Endodermal cell (in vitro differentiated cells): Measurements from ENCODE around the gene SGMS1. TPM values are rescaled to one million over a fixed set of nuclear protein-coding genes. Genes with fewer than 3 reads are reported as not detected.

ENCODE experiments used
- DNase-seq: peaks from one replicate; pipeline ENCODE4 v3.0.0-alpha.2; 2017
- H3K27ac ChIP-seq: 2 replicates; pipeline ENCODE4 v1.5.1; 2013; ENCODE audit warnings: mild to moderate bottlenecking, low read depth, low read length, moderate library complexity
- H3K27me3 ChIP-seq: 2 replicates; pipeline ENCODE4 v1.6.1; 2013; ENCODE audit warnings: mild to moderate bottlenecking, low read length, moderate library complexity; ENCODE audit not compliant: insufficient read depth, control insufficient read depth, poor library complexity, severe bottlenecking
- H3K36me3 ChIP-seq: 2 replicates; pipeline ENCODE4 v1.7.0; 2013; ENCODE audit warnings: mild to moderate bottlenecking, low read length, moderate library complexity; ENCODE audit not compliant: control insufficient read depth, insufficient read depth
- H3K4me1 ChIP-seq: one replicate; pipeline ENCODE4 v1.7.0; 2013; ENCODE audit warnings: low read length; ENCODE audit not compliant: control insufficient read depth, insufficient read depth
- H3K4me3 ChIP-seq: 2 replicates; pipeline ENCODE4 v1.5.1; 2013; ENCODE audit warnings: mild to moderate bottlenecking, low read length, moderate library complexity
- H3K9ac ChIP-seq: 2 replicates; pipeline ENCODE4 v1.6.1; 2013; ENCODE audit warnings: mild to moderate bottlenecking, low read length, moderate library complexity; ENCODE audit not compliant: poor library complexity, severe bottlenecking; ENCODE audit errors: extremely low read depth
- H3K9me3 ChIP-seq: 2 replicates; pipeline ENCODE4 v1.6.1; 2013; ENCODE audit warnings: mild to moderate bottlenecking, low read length, moderate library complexity; ENCODE audit not compliant: control insufficient read depth
- H3K27ac Mint-ChIP-seq: 2 replicates; pipeline ENCODE4 v1.8.0; 2020; ENCODE audit warnings: mixed read lengths
- H3K27me3 Mint-ChIP-seq: 2 replicates; pipeline ENCODE4 v1.8.0; 2021; ENCODE audit warnings: mild to moderate bottlenecking, mixed read lengths; ENCODE audit not compliant: insufficient read depth
- H3K36me3 Mint-ChIP-seq: 2 replicates; pipeline ENCODE4 v1.8.0; 2020; ENCODE audit warnings: low read depth, mixed read lengths
- H3K4me1 Mint-ChIP-seq: 2 replicates; pipeline ENCODE4 v1.8.0; 2020; ENCODE audit warnings: mixed read lengths
- H3K4me3 Mint-ChIP-seq: 2 replicates; pipeline ENCODE4 v1.8.0; 2020; ENCODE audit warnings: mild to moderate bottlenecking, moderate library complexity, mixed read lengths
- H3K9me3 Mint-ChIP-seq: 2 replicates; pipeline ENCODE4 v1.8.0; 2020; ENCODE audit warnings: mild to moderate bottlenecking, mixed read lengths
- WGBS, 2 experiments: methylation state at CpG; one replicate each; pipeline versions ENCODE4 v1.1.5 to v1.1.7; 2013; ENCODE audit warnings: missing lambda C conversion rate in 2 of 2, mixed read lengths in 1 of 2; ENCODE audit not compliant: insufficient coverage in 1 of 2, insufficient read length in 1 of 2; 5-methylcytosine and 5-hydroxymethylcytosine counted together
- total RNA-seq, 2 donors: library from RNA; stranded (reverse); fragmentation: NEBNext Ultra II Directional in 1 of 2; extraction: Animal tissue kit (Norgen Biotek cat#: 25700) in 1 of 2; gene quantifications; 2 replicates in 1 of 2; 3 replicates in 1 of 2; pipeline ENCODE4 v1.2.1, GENCODE V29; 2021
- TF ChIP-seq, protein P1 (sequence below): fragments of 200-600 bp; sonication (generic); conservative IDR thresholded peaks from 2 replicates; pipeline ENCODE4 v1.5.0; 2021; ENCODE audit warnings: antibody characterized with exemption, mild to moderate bottlenecking

SGMS1 gene
- total RNA-seq, 2 donors from 2014 or later = 12.0 to 14.3 TPM

- no peak for DNase-seq
- no peak overlapping the region for H3K4me3 ChIP-seq
- Mint-ChIP-seq H3K9me3 (no peaks in the 10 kb centered on the region), H3K27me3 (no peaks in the 10 kb centered on the region), H3K4me3 (no peak overlapping the region), H3K36me3 (no peaks in the 10 kb centered on the region), H3K27ac (no peak overlapping the region), H3K4me1 (peaks cover 1% of the 10 kb centered on the region)
- no peaks in the 10 kb centered on the region for H3K36me3 ChIP-seq
- no peaks in the 10 kb centered on the region for H3K9me3 ChIP-seq
- whole genome bisulfite sequencing, 2 experiments = no CpG with 5 or more reads among the region's 1 CpG
- TF ChIP-seq, protein P1, sequence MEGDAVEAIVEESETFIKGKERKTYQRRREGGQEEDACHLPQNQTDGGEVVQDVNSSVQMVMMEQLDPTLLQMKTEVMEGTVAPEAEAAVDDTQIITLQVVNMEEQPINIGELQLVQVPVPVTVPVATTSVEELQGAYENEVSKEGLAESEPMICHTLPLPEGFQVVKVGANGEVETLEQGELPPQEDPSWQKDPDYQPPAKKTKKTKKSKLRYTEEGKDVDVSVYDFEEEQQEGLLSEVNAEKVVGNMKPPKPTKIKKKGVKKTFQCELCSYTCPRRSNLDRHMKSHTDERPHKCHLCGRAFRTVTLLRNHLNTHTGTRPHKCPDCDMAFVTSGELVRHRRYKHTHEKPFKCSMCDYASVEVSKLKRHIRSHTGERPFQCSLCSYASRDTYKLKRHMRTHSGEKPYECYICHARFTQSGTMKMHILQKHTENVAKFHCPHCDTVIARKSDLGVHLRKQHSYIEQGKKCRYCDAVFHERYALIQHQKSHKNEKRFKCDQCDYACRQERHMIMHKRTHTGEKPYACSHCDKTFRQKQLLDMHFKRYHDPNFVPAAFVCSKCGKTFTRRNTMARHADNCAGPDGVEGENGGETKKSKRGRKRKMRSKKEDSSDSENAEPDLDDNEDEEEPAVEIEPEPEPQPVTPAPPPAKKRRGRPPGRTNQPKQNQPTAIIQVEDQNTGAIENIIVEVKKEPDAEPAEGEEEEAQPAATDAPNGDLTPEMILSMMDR = no peak
- H3K27me3 ChIP-seq = no peaks in the 10 kb centered on the region
- H3K4me1 ChIP-seq = no peaks in the 10 kb centered on the region
- no peak overlapping the region for H3K27ac ChIP-seq
- no peak overlapping the region for H3K9ac ChIP-seq
These were observed 10.7 kb upstream of the SGMS1 start for GRCh38 chr10:50634479-50634878.

DNA sequence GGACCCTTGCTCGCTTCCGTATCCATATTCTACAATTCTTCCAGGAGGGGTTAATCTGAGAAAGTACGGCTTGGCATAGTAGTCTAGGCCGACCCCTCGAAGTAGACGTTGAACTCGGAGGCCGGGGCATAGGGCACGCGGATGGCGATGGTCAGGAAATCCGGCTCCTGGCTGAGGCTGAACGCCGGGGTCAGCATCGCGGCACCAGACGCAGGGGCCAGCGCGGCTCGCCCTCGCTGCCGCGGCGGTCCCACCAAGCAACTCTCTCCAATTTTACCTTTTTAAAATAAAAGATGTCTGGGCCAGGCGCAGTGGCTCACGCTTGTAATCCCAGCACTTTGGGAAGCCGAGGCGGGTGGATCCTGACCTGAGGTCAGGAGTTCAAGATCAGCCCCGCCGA, 7.3 kb upstream of the SGMS1 start:
- TF ChIP-seq, protein P1 = no peak
- Mint-ChIP-seq H3K27me3 (no peaks in the 10 kb centered on the region), H3K27ac (no peak overlapping the region), H3K4me1 (peaks cover 1% of the 10 kb centered on the region), H3K4me3 (no peak overlapping the region), H3K36me3 (no peaks in the 10 kb centered on the region), H3K9me3 (no peaks in the 10 kb centered on the region)
- 91 to 95% methylated on average over 8 to 30 of the region's 30 CpGs for WGBS, 2 experiments
- no peaks in the 10 kb centered on the region for H3K27me3 ChIP-seq
- no peaks in the 10 kb centered on the region for H3K9me3 ChIP-seq
- H3K36me3 ChIP-seq = no peaks in the 10 kb centered on the region
- H3K4me3 ChIP-seq = no peak overlapping the region
- no peak overlapping the region for H3K27ac ChIP-seq
- H3K9ac ChIP-seq = no peak overlapping the region
- no peak for DNase-seq
- H3K4me1 ChIP-seq = no peaks in the 10 kb centered on the region

- Mint-ChIP-seq H3K27ac (no peak overlapping the region), H3K4me1 (peaks cover 8% of the 10 kb centered on the region), H3K4me3 (no peak overlapping the region), H3K36me3 (no peaks in the 10 kb centered on the region), H3K9me3 (no peaks in the 10 kb centered on the region), H3K27me3 (no peaks in the 10 kb centered on the region)
- 60 to 80% methylated on average over 1 to 3 of the region's 3 CpGs for WGBS, 2 experiments
- TF ChIP-seq, protein P1 = no peak
- Histone ChIP-seq H3K36me3 (no peaks in the 10 kb centered on the region), H3K4me1 (no peaks in the 10 kb centered on the region), H3K27me3 (no peaks in the 10 kb centered on the region), H3K9me3 (no peaks in the 10 kb centered on the region), H3K27ac (no peak overlapping the region), H3K4me3 (no peak overlapping the region), H3K9ac (no peak overlapping the region)
- no peak for DNase-seq
These were observed 5.9 kb upstream of the SGMS1 start for GRCh38 chr10:50629495-50630122.
